ENCODE data around the gene ITGA1. TPM values are rescaled to one million over a fixed set of nuclear protein-coding genes. Genes with fewer than 3 reads are reported as not detected.

ITGA1 gene
- total RNA-seq, 1 donor from 2014 or later = 2.5 TPM

- Mint-ChIP-seq H3K27me3 (ENCODE audit: insufficient read depth) (no peaks in the 10 kb centered on the region), H3K4me1 (ENCODE audit: low read depth) (peaks cover 10% of the 10 kb centered on the region), H3K36me3 (ENCODE audit: low read depth) (peaks cover 2% of the 10 kb centered on the region), H3K27ac (no peak overlapping the region), H3K4me3 (no peak overlapping the region), H3K9me3 (no peaks in the 10 kb centered on the region)
- no peak for DNase-seq (ENCODE audit: low spot score)
- intact Hi-C loops (cut with micrococcal nuclease) = no loop called here
Observed at GRCh38 chr5:52757527-52757926, 30.2 kb upstream of the ITGA1 start.

- Mint-ChIP-seq H3K27me3 (ENCODE audit: insufficient read depth) (no peaks in the 10 kb centered on the region), H3K4me3 (no peak overlapping the region), H3K9me3 (no peaks in the 10 kb centered on the region), H3K27ac (no peak overlapping the region), H3K36me3 (ENCODE audit: low read depth) (peaks cover 2% of the 10 kb centered on the region), H3K4me1 (ENCODE audit: low read depth) (peaks cover 10% of the 10 kb centered on the region)
- DNase-seq (ENCODE audit: low spot score) = no peak
- intact Hi-C loops (cut with micrococcal nuclease) = no loop called here
Observed at GRCh38 chr5:52758014-52758413, 29.7 kb upstream of the ITGA1 start.

DNA sequence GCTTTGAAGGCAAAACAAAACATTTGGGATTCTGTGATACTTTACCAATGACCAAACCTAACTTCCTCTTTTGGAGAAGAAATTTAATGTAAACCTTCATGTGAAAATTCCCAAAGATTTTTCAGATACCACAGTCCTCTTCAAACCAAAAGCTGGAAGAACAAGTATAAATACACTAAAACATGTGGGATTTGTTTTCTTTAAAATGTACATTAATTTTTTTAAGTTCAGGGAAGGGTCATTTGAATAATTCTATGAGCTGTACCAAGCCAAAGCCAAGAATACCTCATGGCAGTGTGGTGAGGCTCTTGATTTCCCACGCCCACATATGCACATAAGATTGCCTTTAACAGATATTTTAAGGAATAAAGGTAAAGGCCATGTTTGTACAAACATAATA lies 28.4 kb upstream of the ITGA1 start:
- H3K9me3 Mint-ChIP-seq = peaks cover 4% of the 10 kb centered on the region
- no peaks in the 10 kb centered on the region for H3K27me3 Mint-ChIP-seq (ENCODE audit: insufficient read depth)
- H3K4me1 Mint-ChIP-seq (ENCODE audit: low read depth) = peaks cover 15% of the 10 kb centered on the region
- no peak overlapping the region for H3K4me3 Mint-ChIP-seq
- intact Hi-C loops (cut with micrococcal nuclease) = no loop called here
- peaks cover 2% of the 10 kb centered on the region for H3K36me3 Mint-ChIP-seq (ENCODE audit: low read depth)
- no peak for DNase-seq (ENCODE audit: low spot score)
- no peak overlapping the region for H3K27ac Mint-ChIP-seq

DNA sequence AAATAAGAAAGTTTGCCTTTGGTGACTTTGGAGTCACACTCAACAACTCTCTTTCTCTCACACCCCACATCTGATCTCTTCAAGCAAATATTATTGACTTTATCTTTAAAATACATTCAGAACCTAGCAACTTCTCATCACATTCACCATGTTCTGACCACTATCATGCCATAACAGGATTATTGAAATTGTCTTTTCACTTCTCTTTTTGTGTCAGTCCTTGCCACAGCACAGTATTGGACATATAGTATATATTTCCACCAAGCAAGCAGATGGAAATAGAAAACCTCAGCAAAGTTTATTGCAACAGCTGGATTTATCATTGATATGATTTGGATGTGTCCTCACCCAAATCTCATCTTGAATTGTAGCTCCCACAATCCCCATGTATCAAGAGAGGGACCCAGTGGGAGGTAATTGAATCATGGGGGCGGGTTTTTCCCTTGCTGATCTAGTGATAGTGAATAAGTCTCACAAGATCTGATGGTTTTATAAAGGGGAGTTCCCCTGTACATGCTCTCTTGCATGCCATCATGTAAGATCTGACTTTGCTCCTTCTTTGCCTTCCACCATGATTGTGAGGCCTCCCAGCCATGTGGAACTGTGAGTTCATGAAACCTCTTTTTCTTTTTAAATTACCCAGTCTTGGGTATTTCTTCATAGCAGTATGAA lies 26.9 kb upstream of the ITGA1 start:
- Mint-ChIP-seq H3K36me3 (ENCODE audit: low read depth) (peaks cover 3% of the 10 kb centered on the region), H3K4me3 (no peak overlapping the region), H3K9me3 (peaks cover 4% of the 10 kb centered on the region), H3K4me1 (ENCODE audit: low read depth) (peaks cover 15% of the 10 kb centered on the region), H3K27me3 (ENCODE audit: insufficient read depth) (no peaks in the 10 kb centered on the region), H3K27ac (no peak overlapping the region)
- intact Hi-C loops (cut with micrococcal nuclease) = loop anchor here (1.0 kb wide), 4 partner anchors 10 to 18 kb away; no protein-coding TSS in a partner anchor
- DNase-seq (ENCODE audit: low spot score) = no peak

DNA sequence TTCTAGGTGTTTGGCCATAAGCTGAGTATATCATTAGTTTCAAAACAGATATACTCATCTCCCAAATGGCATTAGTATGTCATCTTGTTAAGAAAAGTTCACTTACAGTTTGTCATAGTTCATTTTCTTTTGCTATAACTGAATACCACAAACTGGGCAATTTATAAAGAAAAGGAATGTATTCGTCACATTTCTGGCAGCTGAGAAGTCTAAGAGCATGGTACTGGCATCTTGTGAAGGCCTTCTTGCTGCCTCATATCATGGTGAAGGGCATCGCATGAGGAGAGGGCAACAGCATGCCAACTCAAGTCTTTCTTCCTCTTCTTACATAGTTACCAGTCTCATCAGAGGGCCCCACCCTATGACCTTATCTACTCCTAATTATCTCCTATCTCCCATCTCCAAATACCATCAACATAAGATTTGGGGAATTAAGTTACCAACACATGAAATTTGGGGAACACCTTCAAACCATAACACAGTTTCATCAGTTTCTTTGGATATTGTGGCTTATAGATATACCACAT lies 20.4 kb upstream of the ITGA1 start:
- H3K4me1 Mint-ChIP-seq (ENCODE audit: low read depth) = peaks cover 45% of the 10 kb centered on the region
- intact Hi-C loops (cut with micrococcal nuclease) = no loop called here
- peaks cover 4% of the 10 kb centered on the region for H3K36me3 Mint-ChIP-seq (ENCODE audit: low read depth)
- peaks cover 4% of the 10 kb centered on the region for H3K9me3 Mint-ChIP-seq
- H3K27ac Mint-ChIP-seq = no peak overlapping the region
- no peak overlapping the region for H3K4me3 Mint-ChIP-seq
- DNase-seq (ENCODE audit: low spot score) = no peak
- no peaks in the 10 kb centered on the region for H3K27me3 Mint-ChIP-seq (ENCODE audit: insufficient read depth)

DNA sequence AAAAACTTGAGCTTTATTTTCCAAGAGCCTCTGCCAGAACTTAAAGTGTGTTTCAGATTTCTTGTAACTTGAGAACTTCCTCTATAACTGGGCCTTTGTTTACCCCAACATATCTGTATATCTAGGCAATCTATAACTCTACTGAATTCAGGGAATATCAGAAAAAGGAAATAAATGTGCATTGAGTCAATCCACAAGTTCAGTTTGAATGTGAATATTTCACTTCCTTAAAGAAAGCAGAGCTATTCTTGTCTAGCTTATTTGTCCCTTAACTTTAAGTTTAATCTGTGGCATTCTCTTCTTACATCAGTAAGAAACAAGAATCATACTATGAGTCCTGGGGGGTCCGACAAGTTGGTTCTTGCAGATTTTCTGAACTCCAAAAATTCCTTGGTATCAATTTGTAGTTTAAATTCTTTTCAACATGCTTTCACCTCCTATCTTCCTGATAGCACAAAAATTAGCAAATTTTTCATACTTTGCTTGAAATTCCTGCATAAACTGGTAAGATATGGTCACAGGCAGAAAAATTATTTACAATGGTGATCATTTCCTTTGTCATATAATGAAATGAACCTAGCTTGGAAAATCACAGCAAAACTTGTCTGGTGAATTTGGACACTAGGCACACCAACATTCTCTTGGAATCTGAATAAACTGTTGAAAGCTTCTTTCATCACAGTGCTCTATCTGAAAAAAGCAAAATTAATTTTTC lies 19.8 kb upstream of the ITGA1 start:
- intact Hi-C loops (cut with micrococcal nuclease) = no loop called here
- Mint-ChIP-seq H3K9me3 (peaks cover 4% of the 10 kb centered on the region), H3K4me1 (ENCODE audit: low read depth) (peaks cover 51% of the 10 kb centered on the region), H3K27me3 (ENCODE audit: insufficient read depth) (no peaks in the 10 kb centered on the region), H3K27ac (no peak overlapping the region), H3K36me3 (ENCODE audit: low read depth) (peaks cover 4% of the 10 kb centered on the region), H3K4me3 (no peak overlapping the region)
- no peak for DNase-seq (ENCODE audit: low spot score)

- DNase-seq (ENCODE audit: low spot score) = no peak
- H3K4me3 Mint-ChIP-seq = no peak overlapping the region
- intact Hi-C loops (cut with micrococcal nuclease) = no loop called here
- H3K36me3 Mint-ChIP-seq (ENCODE audit: low read depth) = peaks cover 4% of the 10 kb centered on the region
- H3K4me1 Mint-ChIP-seq (ENCODE audit: low read depth) = peaks cover 57% of the 10 kb centered on the region
- H3K27me3 Mint-ChIP-seq (ENCODE audit: insufficient read depth) = peaks cover 2% of the 10 kb centered on the region
- H3K27ac Mint-ChIP-seq = peak overlapping the region; percentile 15
- H3K9me3 Mint-ChIP-seq = no peaks in the 10 kb centered on the region
Observed at GRCh38 chr5:52769061-52769460, 18.7 kb upstream of the ITGA1 start.

DNA sequence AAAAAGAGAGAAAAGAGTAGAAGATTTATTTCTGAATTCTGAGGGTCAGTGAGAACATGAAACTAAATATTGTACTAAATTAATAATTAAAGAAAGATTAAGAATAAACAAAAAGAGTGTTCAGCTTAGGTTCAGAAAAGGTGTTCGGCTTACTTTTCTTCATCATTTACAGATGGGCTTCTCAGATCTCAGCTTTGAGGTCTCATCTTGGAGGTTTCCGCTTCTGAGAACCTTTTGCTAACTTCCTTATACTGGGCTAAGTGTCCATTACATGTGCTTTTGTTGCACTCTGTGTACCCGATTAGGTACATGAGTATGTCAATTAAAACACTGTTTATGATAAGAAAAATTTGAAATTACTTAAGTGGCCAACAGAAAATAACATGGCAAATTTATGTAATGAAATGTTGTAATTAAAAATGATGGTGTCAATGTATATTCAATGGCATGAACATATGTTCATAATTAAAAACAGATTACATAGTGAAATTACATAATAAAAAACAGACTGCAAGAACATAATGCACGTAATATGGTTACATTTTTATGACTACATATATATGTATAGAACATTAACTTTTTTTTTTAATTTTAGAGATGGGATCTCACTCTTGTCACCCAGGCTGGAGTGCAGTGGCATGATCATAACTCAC lies 17.3 kb upstream of the ITGA1 start:
- peaks cover 5% of the 10 kb centered on the region for H3K27me3 Mint-ChIP-seq (ENCODE audit: insufficient read depth)
- no peak for DNase-seq (ENCODE audit: low spot score)
- intact Hi-C loops (cut with micrococcal nuclease) = loop anchor here (2.0 kb wide), 2 partner anchors 16 to 62 kb away; partner anchors contain the start of genes ITGA1 and PELO
- H3K27ac Mint-ChIP-seq = no peak overlapping the region
- H3K9me3 Mint-ChIP-seq = no peaks in the 10 kb centered on the region
- H3K36me3 Mint-ChIP-seq (ENCODE audit: low read depth) = peaks cover 2% of the 10 kb centered on the region
- H3K4me3 Mint-ChIP-seq = no peak overlapping the region
- H3K4me1 Mint-ChIP-seq (ENCODE audit: low read depth) = peaks cover 71% of the 10 kb centered on the region

DNA sequence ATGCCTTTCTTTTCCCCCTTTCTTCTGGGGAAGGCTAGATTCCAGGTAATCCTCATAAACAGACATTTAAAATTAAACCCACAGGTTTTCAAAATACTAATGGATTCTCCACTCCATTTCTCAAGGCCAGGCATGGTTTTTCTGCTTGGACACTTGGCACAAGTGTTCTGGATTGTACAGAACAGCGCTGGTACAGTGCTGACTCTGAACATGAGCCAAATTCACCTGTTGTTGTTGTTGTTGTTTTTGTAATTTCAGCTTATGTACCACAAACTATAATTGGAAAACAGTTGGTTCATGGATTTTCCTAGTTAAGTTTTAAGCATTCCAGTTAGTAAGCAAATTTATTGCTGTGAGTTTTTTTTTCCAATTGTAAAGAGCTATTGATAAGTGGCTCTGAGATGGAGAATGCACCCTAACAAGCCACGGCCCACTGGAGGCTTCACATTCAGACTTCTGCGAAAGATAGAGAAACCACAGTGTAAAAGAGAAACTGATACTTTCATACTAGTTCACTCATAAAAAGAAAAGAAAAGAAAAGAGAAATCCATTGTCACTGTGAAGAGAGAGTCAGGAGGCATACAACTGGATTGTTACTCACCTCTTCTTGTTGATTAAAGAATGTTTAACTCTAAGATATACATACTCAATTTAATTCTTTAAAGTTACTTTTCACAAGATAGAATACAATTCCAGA lies 16.2 kb upstream of the ITGA1 start:
- Mint-ChIP-seq H3K9me3 (peaks cover 4% of the 10 kb centered on the region), H3K27ac (peak overlapping the region; percentile 61), H3K27me3 (ENCODE audit: insufficient read depth) (peaks cover 5% of the 10 kb centered on the region), H3K36me3 (ENCODE audit: low read depth) (peaks cover 6% of the 10 kb centered on the region), H3K4me3 (peak overlapping the region; percentile 3), H3K4me1 (ENCODE audit: low read depth) (peaks cover 81% of the 10 kb centered on the region)
- intact Hi-C loops (cut with micrococcal nuclease) = loop anchor here (1.0 to 2.0 kb wide), 8 partner anchors 10 to 238 kb away; partner anchors contain the start of genes ITGA1 and PELO
- peak; percentile 37 for DNase-seq (ENCODE audit: low spot score)

GRCh38 chr5:52772668-52773067 lies 15.0 kb upstream of the ITGA1 start:
- Mint-ChIP-seq H3K27me3 (ENCODE audit: insufficient read depth) (peaks cover 6% of the 10 kb centered on the region), H3K36me3 (ENCODE audit: low read depth) (peaks cover 6% of the 10 kb centered on the region), H3K4me1 (ENCODE audit: low read depth) (peaks cover 72% of the 10 kb centered on the region), H3K27ac (peak overlapping the region; percentile 14), H3K4me3 (no peak overlapping the region), H3K9me3 (peaks cover 4% of the 10 kb centered on the region)
- no peak for DNase-seq (ENCODE audit: low spot score)
- intact Hi-C loops (cut with micrococcal nuclease) = no loop called here

GRCh38 chr5:52773342-52773741 lies 14.4 kb upstream of the ITGA1 start:
- Mint-ChIP-seq H3K4me3 (no peak overlapping the region), H3K36me3 (ENCODE audit: low read depth) (peaks cover 6% of the 10 kb centered on the region), H3K9me3 (peaks cover 4% of the 10 kb centered on the region), H3K27me3 (ENCODE audit: insufficient read depth) (peaks cover 7% of the 10 kb centered on the region), H3K4me1 (ENCODE audit: low read depth) (peaks cover 65% of the 10 kb centered on the region), H3K27ac (no peak overlapping the region)
- intact Hi-C loops (cut with micrococcal nuclease) = no loop called here
- no peak for DNase-seq (ENCODE audit: low spot score)

- DNase-seq (ENCODE audit: low spot score) = no peak
- intact Hi-C loops (cut with micrococcal nuclease) = no loop called here
- H3K36me3 Mint-ChIP-seq (ENCODE audit: low read depth) = peaks cover 6% of the 10 kb centered on the region
- H3K4me1 Mint-ChIP-seq (ENCODE audit: low read depth) = peaks cover 62% of the 10 kb centered on the region
- peaks cover 7% of the 10 kb centered on the region for H3K27me3 Mint-ChIP-seq (ENCODE audit: insufficient read depth)
- H3K9me3 Mint-ChIP-seq = peaks cover 4% of the 10 kb centered on the region
- H3K4me3 Mint-ChIP-seq = no peak overlapping the region
- peak overlapping the region; percentile 49 for H3K27ac Mint-ChIP-seq
Observed at GRCh38 chr5:52774005-52774410, 13.7 kb upstream of the ITGA1 start.

All from activated T-helper 1 cell treated with anti-CD3 and anti-CD28 coated beads, Interleukin-12 subunit alpha, Interleukin-12 subunit beta, Interleukin-2, Interleukin-4 antibody, amounts not matched to agents 30 ng/mL and 10 ng/mL and 1 ng/mL, durations not matched to agents 14 hours and 24 hours and 36 hours (primary cell).